Metanephros (tissue), 2 donors: ENCODE results near the gene TAAR8. TPM values are rescaled to one million over a fixed set of nuclear protein-coding genes. Genes with fewer than 3 reads are reported as not detected.

Experiments
- small RNA-seq: library from RNA; depleted of rRNA; stranded (forward); fragments of <200 nt; gene quantifications from one replicate; pipeline ENCODE3, GENCODE V24; 2014; ENCODE audit warnings: low replicate concordance
- total RNA-seq: library from RNA; depleted of rRNA; stranded (reverse); fragments of >200 nt; gene quantifications from one replicate; pipeline ENCODE4 v1.2.3, GENCODE V29; 2014

The TAAR8 gene, protein sequence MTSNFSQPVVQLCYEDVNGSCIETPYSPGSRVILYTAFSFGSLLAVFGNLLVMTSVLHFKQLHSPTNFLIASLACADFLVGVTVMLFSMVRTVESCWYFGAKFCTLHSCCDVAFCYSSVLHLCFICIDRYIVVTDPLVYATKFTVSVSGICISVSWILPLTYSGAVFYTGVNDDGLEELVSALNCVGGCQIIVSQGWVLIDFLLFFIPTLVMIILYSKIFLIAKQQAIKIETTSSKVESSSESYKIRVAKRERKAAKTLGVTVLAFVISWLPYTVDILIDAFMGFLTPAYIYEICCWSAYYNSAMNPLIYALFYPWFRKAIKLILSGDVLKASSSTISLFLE
- total RNA-seq = not detected

DNA sequence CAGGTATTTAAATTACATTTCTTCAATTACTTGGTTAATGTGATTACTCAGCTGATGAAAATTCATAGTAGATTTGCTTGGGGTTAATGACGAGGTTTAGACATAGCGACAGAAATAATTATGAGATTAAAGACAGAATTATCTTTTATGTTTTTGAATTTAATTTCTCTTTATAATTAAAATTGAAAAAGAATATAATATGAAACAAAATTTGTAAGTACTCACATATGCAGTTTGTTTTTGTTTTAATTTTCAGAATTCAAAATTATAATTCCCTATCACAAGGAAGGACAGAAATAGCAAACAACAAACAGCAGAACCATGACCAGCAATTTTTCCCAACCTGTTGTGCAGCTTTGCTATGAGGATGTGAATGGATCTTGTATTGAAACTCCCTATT, at the start of gene TAAR8:
Gene TAAR8, plus strand, starts transcription at position 301 of the 400 bp plus-strand sequence. Its CDS starts 21 bp downstream, at position 322.

DNA sequence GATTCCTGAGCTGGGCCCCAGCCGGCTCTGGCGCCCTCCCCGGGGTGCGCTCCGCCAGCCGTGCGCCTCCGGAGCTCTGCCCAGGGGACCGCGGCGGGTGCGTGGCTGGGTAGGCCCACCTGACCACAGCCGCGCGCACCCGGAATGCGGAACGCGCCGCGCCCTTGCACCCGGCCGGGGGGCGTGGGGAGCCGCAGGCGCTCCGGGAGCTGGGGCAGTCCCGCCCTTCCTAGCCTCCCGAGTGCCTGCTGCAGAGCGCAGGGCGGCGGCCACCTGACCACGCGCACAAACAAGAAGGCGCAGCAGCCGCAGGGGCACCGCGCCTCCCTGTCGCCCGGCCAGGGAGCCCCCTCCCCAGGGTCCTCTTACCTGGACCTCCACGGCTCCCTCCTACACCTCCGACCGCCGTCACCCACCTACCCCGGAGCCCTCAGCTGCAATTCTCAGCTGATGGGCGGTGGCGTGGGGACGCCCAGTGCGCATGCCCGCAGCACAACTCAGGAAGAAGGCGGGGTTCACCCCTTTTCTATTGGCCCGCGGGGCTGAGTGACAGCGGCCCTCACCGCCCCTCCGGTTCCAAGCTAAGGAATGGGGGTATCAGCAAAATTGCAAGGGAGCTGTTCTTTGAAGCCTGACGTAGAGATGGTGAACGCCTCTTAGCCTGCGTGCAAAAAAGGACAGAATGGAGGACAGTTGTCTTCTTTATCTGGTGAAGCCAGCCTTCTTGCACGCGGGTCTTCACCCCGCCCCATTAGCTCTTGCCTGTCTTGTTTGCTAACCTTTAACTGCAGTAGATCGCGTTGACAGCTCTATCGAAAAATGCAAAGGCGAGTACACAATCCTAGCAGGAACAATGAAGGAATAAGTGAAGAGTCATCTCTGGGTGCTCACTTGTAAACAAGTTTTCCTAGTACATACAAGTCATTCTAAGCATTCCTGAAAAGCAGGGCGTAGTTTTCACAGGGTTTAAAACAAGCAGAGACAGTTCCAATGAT, 39.5 kb upstream of the TAAR8 start, which contains the start of gene STX7:
Gene STX7, minus strand, starts transcription at position 479 of the 995 bp plus-strand sequence. CDS start 9,586 bp downstream, outside the sequence.

DNA sequence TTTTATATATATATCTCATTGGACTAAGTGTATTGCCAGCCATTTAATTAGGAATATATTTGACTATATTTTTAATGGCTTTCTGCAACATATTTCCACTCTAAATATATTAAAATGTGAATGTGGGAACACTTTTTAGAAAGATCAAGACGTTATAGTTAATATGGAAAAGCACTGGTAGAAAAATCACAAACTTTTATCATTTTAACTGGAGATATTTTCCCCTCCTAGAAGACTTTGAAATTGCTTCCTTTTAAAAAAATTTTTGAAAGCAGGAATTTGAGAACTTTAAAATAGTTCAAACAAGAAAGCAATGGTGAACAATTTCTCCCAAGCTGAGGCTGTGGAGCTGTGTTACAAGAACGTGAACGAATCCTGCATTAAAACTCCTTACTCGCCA, 14.5 kb upstream of the TAAR8 start, which contains the start of gene TAAR9:
Gene TAAR9, plus strand, starts transcription at position 301 of the 400 bp plus-strand sequence. Its CDS starts 13 bp downstream, at position 314.

DNA sequence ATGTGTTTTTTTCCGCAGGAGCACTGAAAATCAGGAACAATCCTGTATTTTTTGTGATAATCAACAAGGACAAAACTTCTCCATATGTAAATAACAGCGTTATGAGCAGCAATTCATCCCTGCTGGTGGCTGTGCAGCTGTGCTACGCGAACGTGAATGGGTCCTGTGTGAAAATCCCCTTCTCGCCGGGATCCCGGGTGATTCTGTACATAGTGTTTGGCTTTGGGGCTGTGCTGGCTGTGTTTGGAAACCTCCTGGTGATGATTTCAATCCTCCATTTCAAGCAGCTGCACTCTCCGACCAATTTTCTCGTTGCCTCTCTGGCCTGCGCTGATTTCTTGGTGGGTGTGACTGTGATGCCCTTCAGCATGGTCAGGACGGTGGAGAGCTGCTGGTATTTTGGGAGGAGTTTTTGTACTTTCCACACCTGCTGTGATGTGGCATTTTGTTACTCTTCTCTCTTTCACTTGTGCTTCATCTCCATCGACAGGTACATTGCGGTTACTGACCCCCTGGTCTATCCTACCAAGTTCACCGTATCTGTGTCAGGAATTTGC, 17.8 kb downstream of the TAAR8 start, which contains the start of gene TAAR6:
Gene TAAR6, plus strand, starts transcription at position 102 of the 557 bp plus-strand sequence. Its CDS starts 0 bp downstream, at position 102.

DNA sequence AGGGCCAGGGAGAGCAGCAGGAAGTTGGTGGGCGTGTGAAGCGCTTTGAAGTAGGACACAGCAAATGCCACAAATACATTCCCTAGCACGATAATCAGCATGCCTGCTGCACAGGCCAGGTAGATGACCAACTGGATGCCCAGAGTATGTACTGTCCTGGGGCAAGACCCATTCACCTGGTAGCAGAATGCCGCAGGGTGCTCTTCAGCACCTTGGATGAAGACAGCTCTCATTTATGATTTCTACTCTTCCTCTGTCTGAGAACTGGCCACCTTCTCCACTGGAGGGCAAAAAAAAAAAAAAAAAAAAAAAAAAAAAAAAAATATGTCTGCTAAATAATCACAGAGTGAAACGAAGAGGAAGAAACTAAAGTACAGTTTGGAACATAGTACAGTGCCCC, 37.0 kb downstream of the TAAR8 start, which contains the start of gene TAAR5:
Gene TAAR5, minus strand, starts transcription at position 288 of the 400 bp plus-strand sequence. Its CDS starts 55 bp downstream, at position 233.

Small RNAs within 50 kb of the gene (small RNA-seq; reads per million reads assigned to genes)
- gene TAAR7P = not detected

Other genes with a start within 250 kb of the TAAR8 start
- gene MOXD1, start 151.2 kb upstream of the TAAR8 start, total RNA-seq = 209 TPM
- 65.6 TPM for gene STX7, start 39.6 kb upstream of the TAAR8 start, total RNA-seq
- not detected for gene TAAR9, start 14.4 kb upstream of the TAAR8 start, total RNA-seq
- gene TAAR6, start 17.6 kb downstream of the TAAR8 start, total RNA-seq = not detected
- gene TAAR5, start 37.1 kb downstream of the TAAR8 start, total RNA-seq = not detected
- gene TAAR2, start 71.6 kb downstream of the TAAR8 start, total RNA-seq = not detected
- not detected for gene TAAR1, start 106.5 kb downstream of the TAAR8 start, total RNA-seq
- 0.35 TPM for gene VNN1, start 161.4 kb downstream of the TAAR8 start, total RNA-seq
- gene VNN2, start 205.2 kb downstream of the TAAR8 start, total RNA-seq = 23.5 TPM
- 17.3 TPM for gene SLC18B1, start 246.0 kb downstream of the TAAR8 start, total RNA-seq